Uterus (tissue), 4 donors: ENCODE results near the gene MYO9B. TPM values are rescaled to one million over a fixed set of nuclear protein-coding genes. Genes with fewer than 3 reads are reported as not detected.

Source experiments
- DNase-seq, 2 donors: peaks; one replicate each; pipeline ENCODE4 v3.0.0-alpha.2; 2019 to 2020
- H3K27ac ChIP-seq, 2 donors: fragments of 200-600 bp; sonication (generic); 1 replicate in 1 of 2; 2 replicates in 1 of 2; pipeline ENCODE4 v1.5.1; 2016 to 2018
- H3K27me3 ChIP-seq, 2 donors: fragments of 200-600 bp; sonication (generic); one replicate each; pipeline ENCODE4 v1.5.1; 2018 to 2019; ENCODE audit warnings: control low read depth in 1 of 2
- H3K36me3 ChIP-seq, 2 donors: fragments of 200-600 bp; sonication (generic); one replicate each; pipeline ENCODE4 v1.5.1; 2019; ENCODE audit warnings: control low read depth in 1 of 2
- H3K4me1 ChIP-seq, 2 donors: fragments of 200-600 bp; sonication (generic); one replicate each; pipeline ENCODE4 v1.5.1; 2018 to 2019; ENCODE audit warnings: control low read depth in 1 of 2
- H3K4me3 ChIP-seq, 2 donors: fragments of 200-600 bp; sonication (generic); 1 replicate in 1 of 2; 2 replicates in 1 of 2; pipeline ENCODE4 v1.5.1; 2018 to 2019; ENCODE audit warnings: mild to moderate bottlenecking in 1 of 2
- H3K9me3 ChIP-seq, 2 donors: fragments of 200-600 bp; sonication (generic); one replicate each; pipeline ENCODE4 v1.5.1; 2019; ENCODE audit warnings: control low read depth in 1 of 2
- CTCF ChIP-seq, 4 experiments: fragments of 200-600 bp in 2 of 4; fragments of 450-650 bp in 2 of 4; sonication (generic) in 2 of 4; IDR thresholded peaks; one replicate each; pipeline ENCODE4 v1.5.1; 2016 to 2019; ENCODE audit warnings: antibody characterized with exemption in 4 of 4, mild to moderate bottlenecking in 2 of 4, moderate library complexity in 1 of 4
- POLR2A ChIP-seq, 2 donors: fragments of 450-650 bp; IDR thresholded peaks; one replicate each; pipeline ENCODE4 v1.6.1; 2016; ENCODE audit warnings: antibody characterized with exemption in 2 of 2, mild to moderate bottlenecking in 1 of 2, moderate library complexity in 1 of 2
- intact Hi-C: fragments of 100-400 bp; cut with DNase I; formaldehyde crosslinking; loops from one replicate; pipeline ENCODE4 v1.15.1; 2023; ENCODE audit warnings: low total_unique reads
- total RNA-seq, 4 donors: library from RNA; depleted of rRNA in 3 of 4; stranded (reverse); fragments of >200 nt in 3 of 4; gene quantifications; one replicate each; pipeline versions ENCODE4 v1.1.0 to v1.2.4, GENCODE V29; 2014 to 2023
- donor health status: DM: yes; HTN: yes; CAD: no.

The MYO9B gene
- total RNA-seq, 4 donors from 2014 or later, result 17.6 to 117 (median 54.1) TPM

- Histone ChIP-seq H3K4me3 (no peak overlapping the region), H3K9me3 (no peaks in the 10 kb centered on the region), H3K27me3 (no peaks in the 10 kb centered on the region), H3K4me1 (no peaks in the 10 kb centered on the region), H3K36me3 (no peaks in the 10 kb centered on the region), H3K27ac (no peak overlapping the region)
- intact Hi-C loops, result no loop called here
- TF ChIP-seq CTCF (IDR thresholded peaks at IDR 0.05) (no peak), POLR2A (IDR thresholded peaks at IDR 0.05) (no peak)
- no peak for DNase-seq
Measured at GRCh38 chr19:17178291-17178690, 102.7 kb downstream of the MYO9B start.

GRCh38 chr19:17180997-17181702 lies 105.6 kb downstream of the MYO9B start:
- Histone ChIP-seq H3K4me1 (no peaks in the 10 kb centered on the region), H3K27me3 (no peaks in the 10 kb centered on the region), H3K4me3 (no peak overlapping the region), H3K9me3 (no peaks in the 10 kb centered on the region), H3K27ac (no peak overlapping the region), H3K36me3 (no peaks in the 10 kb centered on the region)
- intact Hi-C loops, result no loop called here
- no peak for TF ChIP-seq CTCF (IDR thresholded peaks at IDR 0.05)
- no peak for TF ChIP-seq POLR2A (IDR thresholded peaks at IDR 0.05)
- DNase-seq, result no peak

DNA sequence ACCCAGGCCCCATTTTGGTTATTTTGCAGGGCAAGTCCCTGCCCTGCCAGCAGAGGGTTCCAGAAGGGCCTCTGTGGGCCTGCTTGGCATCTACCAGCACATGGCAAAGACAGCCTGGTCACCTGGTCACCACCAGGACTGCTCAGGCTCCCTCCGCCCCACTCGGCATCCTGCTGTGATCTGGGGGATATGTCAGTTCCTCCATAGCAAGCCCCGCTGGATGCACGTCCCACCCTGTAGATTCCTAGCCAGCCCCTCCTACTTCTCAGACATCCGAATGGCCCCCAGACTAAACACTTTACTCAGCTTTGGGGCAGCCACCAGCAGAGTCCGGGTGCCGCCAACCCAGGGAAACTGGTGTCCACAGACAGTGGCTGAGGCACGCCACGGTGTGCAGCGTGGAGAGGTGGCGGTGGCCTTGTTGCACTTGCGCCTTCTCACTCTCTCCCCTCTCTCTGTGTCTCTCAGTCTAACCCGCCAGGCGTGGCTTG lies 107.7 kb downstream of the MYO9B start:
- no peaks in the 10 kb centered on the region for H3K27me3 ChIP-seq
- no peak for DNase-seq
- H3K27ac ChIP-seq, result no peak overlapping the region
- no peaks in the 10 kb centered on the region for H3K4me1 ChIP-seq
- H3K36me3 ChIP-seq, result no peaks in the 10 kb centered on the region
- H3K4me3 ChIP-seq, result no peak overlapping the region
- no peaks in the 10 kb centered on the region for H3K9me3 ChIP-seq
- intact Hi-C loops, result no loop called here
- no peak for TF ChIP-seq POLR2A (IDR thresholded peaks at IDR 0.05)
- TF ChIP-seq CTCF (IDR thresholded peaks at IDR 0.05), result no peak

- Histone ChIP-seq H3K9me3 (no peaks in the 10 kb centered on the region), H3K27me3 (no peaks in the 10 kb centered on the region), H3K4me1 (no peaks in the 10 kb centered on the region), H3K36me3 (no peaks in the 10 kb centered on the region), H3K4me3 (no peak overlapping the region), H3K27ac (no peak overlapping the region)
- DNase-seq, result no peak
- TF ChIP-seq CTCF (IDR thresholded peaks at IDR 0.05) (no peak), POLR2A (IDR thresholded peaks at IDR 0.05) (no peak)
- intact Hi-C loops, result no loop called here
Measured at GRCh38 chr19:17183858-17184321, 108.3 kb downstream of the MYO9B start.

- Histone ChIP-seq H3K9me3 (no peaks in the 10 kb centered on the region), H3K27me3 (no peaks in the 10 kb centered on the region), H3K36me3 (no peaks in the 10 kb centered on the region), H3K4me3 (no peak overlapping the region), H3K27ac (no peak overlapping the region), H3K4me1 (no peaks in the 10 kb centered on the region)
- DNase-seq, result no peak
- no peak for TF ChIP-seq POLR2A (IDR thresholded peaks at IDR 0.05)
- intact Hi-C loops, result no loop called here
Measured at GRCh38 chr19:17184371-17184841, 108.8 kb downstream of the MYO9B start.
